Measurements from ENCODE around the gene KIF25.

DNA sequence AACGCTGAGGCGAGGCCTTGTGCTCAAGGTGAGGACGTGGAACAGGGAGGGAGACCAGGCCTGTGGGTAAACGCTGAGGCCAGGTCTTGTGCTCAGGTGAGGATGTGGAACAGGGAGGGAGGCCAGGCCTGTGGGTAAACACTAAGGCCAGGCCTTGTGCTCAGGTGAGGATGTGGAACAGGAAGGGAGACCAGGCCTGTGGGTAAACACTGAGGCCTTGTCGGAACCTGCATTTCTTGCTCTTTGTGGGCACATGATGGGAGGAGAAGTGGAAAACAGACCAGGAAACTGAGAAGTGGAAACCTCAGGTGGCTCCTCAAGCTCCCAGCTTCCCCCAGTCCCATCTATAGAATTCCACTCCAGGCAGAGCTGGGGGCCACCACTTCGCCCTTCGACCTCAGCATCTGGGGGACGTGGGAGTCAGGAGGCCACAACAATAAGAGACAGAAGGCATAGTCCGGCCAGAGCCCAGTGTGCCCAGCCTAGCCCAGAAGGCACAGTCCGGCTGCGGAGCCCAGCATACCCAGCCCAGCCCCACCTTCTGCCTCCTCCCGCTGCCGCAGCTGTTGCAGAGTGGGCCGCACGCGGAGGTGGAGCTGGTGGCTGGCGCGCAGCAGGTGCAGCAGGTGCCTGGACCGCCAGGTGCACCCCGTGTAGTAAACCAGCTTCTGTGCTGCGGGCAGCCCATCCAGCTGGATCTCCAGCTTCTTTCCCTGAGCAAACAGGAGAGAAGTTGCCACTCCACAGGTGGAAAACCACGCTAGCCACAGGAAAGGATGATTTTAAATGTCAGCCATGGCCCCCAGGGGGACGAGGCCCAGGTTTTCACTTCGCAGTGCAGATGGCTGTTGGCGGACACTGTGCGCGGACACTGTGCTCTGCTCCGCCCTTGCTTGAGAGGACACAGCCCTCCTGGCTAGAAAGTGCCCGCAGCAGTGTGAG lies 64.1 kb downstream of the KIF25 start:
- no peak for TF ChIP-seq CTCF (IDR thresholded peaks at IDR 0.05 in 4 of 5, conservative IDR thresholded peaks at IDR 0.05 in 1 of 5)
- no peak for TF ChIP-seq POLR2A (IDR thresholded peaks at IDR 0.05)

Measured in gastrocnemius medialis (tissue), 4 donors.